CD4-positive, alpha-beta T cell treated with Interleukin-17A for 1 hour (primary cell): ENCODE measurements around the gene PPP2R5B.
"Not testable (repeated sequence)": the region's sequence is repeated elsewhere in the genome, so short reads cannot be mapped to it uniquely, and the experiment has no call there.

Source experiments
- DNase-seq: peaks from one replicate; pipeline ENCODE4 v3.0.0-alpha.2; 2020

Gene PPP2R5B

GRCh38 chr11:64931290-64931689 lies 6.8 kb downstream of the PPP2R5B start:
- DNase-seq: no peak

GRCh38 chr11:64932324-64932723 lies 7.8 kb downstream of the PPP2R5B start:
- DNase-seq: no peak

GRCh38 chr11:64933213-64933934 lies 8.9 kb downstream of the PPP2R5B start:
- DNase-seq: no peak

- DNase-seq: no peak
Observed at GRCh38 chr11:64933935-64934681, 9.6 kb downstream of the PPP2R5B start.

- DNase-seq: no peak
Observed at GRCh38 chr11:64934682-64935358, 10.3 kb downstream of the PPP2R5B start.

GRCh38 chr11:64935359-64936081 lies 11.0 kb downstream of the PPP2R5B start, which contains the start of gene GPHA2:
TSS of gene GPHA2 (minus strand) at chr11:64935893. CDS start at chr11:64935460, 433 bp downstream.
- DNase-seq: no peak

GRCh38 chr11:64936539-64936938 lies 12.1 kb downstream of the PPP2R5B start:
- no peak for DNase-seq

GRCh38 chr11:64947208-64947814 lies 22.8 kb downstream of the PPP2R5B start:
- no peak for DNase-seq

- DNase-seq: no peak
Observed at GRCh38 chr11:64951529-64951928, 27.0 kb downstream of the PPP2R5B start.

GRCh38 chr11:64954201-64954600 lies 29.7 kb downstream of the PPP2R5B start:
- no peak for DNase-seq

- no peak for DNase-seq
Observed at GRCh38 chr11:64959498-64959897, 35.0 kb downstream of the PPP2R5B start.

GRCh38 chr11:64960719-64961118 lies 36.2 kb downstream of the PPP2R5B start:
- no peak for DNase-seq

- DNase-seq: no peak
Observed at GRCh38 chr11:64963072-64963631, 38.7 kb downstream of the PPP2R5B start.

GRCh38 chr11:64967375-64967774 lies 42.9 kb downstream of the PPP2R5B start:
- no peak for DNase-seq

GRCh38 chr11:64969209-64969608 lies 44.7 kb downstream of the PPP2R5B start:
- DNase-seq: no peak

GRCh38 chr11:64970731-64971151 lies 46.3 kb downstream of the PPP2R5B start:
- peak; percentile 7 for DNase-seq

GRCh38 chr11:64971421-64972233 lies 47.1 kb downstream of the PPP2R5B start, which contains the start of gene MAJIN:
TSS of gene MAJIN (minus strand) at chr11:64972108. CDS start at chr11:64959405, 12,703 bp downstream.
- DNase-seq: peak; percentile 90

- DNase-seq: no peak
Observed at GRCh38 chr11:64974124-64974523, 49.6 kb downstream of the PPP2R5B start.

- DNase-seq: no peak
Observed at GRCh38 chr11:64976651-64977050, 52.2 kb downstream of the PPP2R5B start.

GRCh38 chr11:64983339-64983738 lies 58.9 kb downstream of the PPP2R5B start:
- not testable (repeated sequence) for DNase-seq
